GM19455 (cell line): ENCODE results near the gene ATL1.
"Not testable (repeated sequence)": the region's sequence is repeated elsewhere in the genome, so short reads cannot be mapped to it uniquely, and the experiment has no call there.

Source experiments
- ATAC-seq: cut with Tn5 transposase; IDR thresholded peaks from one replicate; pipeline ENCODE4 v1.9.1; 2021; ENCODE audit not compliant: unreplicated experiment

Gene ATL1

GRCh38 chr14:50534416-50534815 is 25.5 kb upstream of the ATL1 start:
- no peak for ATAC-seq

- ATAC-seq = no peak
Measured at GRCh38 chr14:50534997-50535396, 24.9 kb upstream of the ATL1 start.

GRCh38 chr14:50538034-50538433 is 21.9 kb upstream of the ATL1 start:
- ATAC-seq = not testable (repeated sequence)

GRCh38 chr14:50539051-50539450 is 20.9 kb upstream of the ATL1 start:
- no peak for ATAC-seq

GRCh38 chr14:50541159-50541567 is 18.8 kb upstream of the ATL1 start:
- ATAC-seq = no peak

- peak; percentile 64 for ATAC-seq
Measured at GRCh38 chr14:50542941-50543418, 17.0 kb upstream of the ATL1 start.

GRCh38 chr14:50544911-50545310 is 15.0 kb upstream of the ATL1 start:
- no peak for ATAC-seq

GRCh38 chr14:50545618-50546017 is 14.3 kb upstream of the ATL1 start:
- ATAC-seq = no peak

- ATAC-seq = no peak
Measured at GRCh38 chr14:50550294-50550693, 9.7 kb upstream of the ATL1 start.

- no peak for ATAC-seq
Measured at GRCh38 chr14:50551877-50552276, 8.1 kb upstream of the ATL1 start.

- ATAC-seq = not testable (repeated sequence)
Measured at GRCh38 chr14:50552796-50553195, 7.1 kb upstream of the ATL1 start.

- no peak for ATAC-seq
Measured at GRCh38 chr14:50560931-50561285, 963 bp downstream of the ATL1 start.

- ATAC-seq = no peak
Measured at GRCh38 chr14:50562841-50563240, 2.9 kb downstream of the ATL1 start.

- no peak for ATAC-seq
Measured at GRCh38 chr14:50569714-50570274, 9.8 kb downstream of the ATL1 start.

GRCh38 chr14:50573862-50574261 is 13.9 kb downstream of the ATL1 start:
- no peak for ATAC-seq

- ATAC-seq = no peak
Measured at GRCh38 chr14:50575769-50576168, 15.8 kb downstream of the ATL1 start.

GRCh38 chr14:50577982-50578381 is 18.0 kb downstream of the ATL1 start:
- no peak for ATAC-seq

GRCh38 chr14:50578433-50578832 is 18.5 kb downstream of the ATL1 start:
- no peak for ATAC-seq

- no peak for ATAC-seq
Measured at GRCh38 chr14:50590464-50590863, 30.5 kb downstream of the ATL1 start.

- no peak for ATAC-seq
Measured at GRCh38 chr14:50594577-50595316, 34.8 kb downstream of the ATL1 start.

- ATAC-seq = no peak
Measured at GRCh38 chr14:50598765-50599164, 38.8 kb downstream of the ATL1 start.

GRCh38 chr14:50599700-50600444 is 39.9 kb downstream of the ATL1 start:
- no peak for ATAC-seq
